SKM-1 treated with dmso at 0.1 percent for 144 hours (cell line): ENCODE results near the gene RGS11.
A peak's percentile ranks its signal among the peaks of the same experiment; 100 is the strongest.
"Not testable (repeated sequence)": the region's sequence is repeated elsewhere in the genome, so short reads cannot be mapped to it uniquely, and the experiment has no call there.

Experiments used
- DNase-seq: peaks from one replicate; lab custom pipeline; 2025; ENCODE audit not compliant: unreplicated experiment; lab: John Stamatoyannopoulos, UW

Gene RGS11

DNA sequence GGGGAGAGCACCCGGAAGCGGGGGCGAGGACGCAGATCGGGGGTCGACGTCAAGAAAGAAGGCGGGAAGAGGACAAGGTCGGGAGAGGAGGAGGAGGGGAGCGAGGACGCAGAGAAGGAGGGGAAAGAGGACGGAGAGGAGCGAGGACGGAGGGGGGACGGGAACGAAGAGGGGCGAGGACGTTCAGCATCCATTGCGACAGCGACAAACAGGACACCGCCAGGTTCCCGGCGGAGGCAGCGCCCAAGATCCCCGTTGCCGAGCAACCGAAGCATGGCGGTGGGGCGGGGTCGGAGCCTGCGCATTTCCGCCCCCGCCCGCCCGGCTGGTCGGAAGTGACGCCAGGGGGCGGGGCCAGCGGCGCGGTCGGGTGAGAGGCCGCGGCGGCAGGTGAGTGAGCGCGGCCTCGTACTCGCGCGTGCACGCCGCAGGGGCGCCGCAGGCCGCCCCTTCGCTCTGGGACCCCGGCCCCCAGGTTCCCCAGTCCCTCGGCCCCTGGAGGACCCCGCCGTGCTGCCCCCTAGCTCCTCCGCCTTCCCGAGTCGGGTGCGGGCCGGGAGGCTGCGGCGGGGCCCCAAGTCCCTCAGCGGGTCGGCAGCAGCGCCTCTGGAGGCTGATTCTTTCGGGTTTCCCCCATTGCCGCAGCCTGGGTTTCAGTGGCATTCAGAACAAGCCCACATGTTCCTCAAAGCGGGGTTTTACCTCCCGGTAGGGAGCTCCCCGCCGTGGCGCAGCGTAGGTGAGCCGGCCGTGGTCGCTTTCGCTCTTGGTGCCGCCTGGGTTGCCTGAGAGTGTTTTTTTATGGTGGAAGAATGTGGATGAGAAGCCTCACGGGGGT lies 41.1 kb downstream of the RGS11 start, which contains the start of gene FAM234A:
Gene FAM234A, plus strand, starts transcription at position 354 of the 838 bp plus-strand sequence. CDS start 19,593 bp downstream, outside the sequence.
- DNase-seq: peak; percentile 88

DNA sequence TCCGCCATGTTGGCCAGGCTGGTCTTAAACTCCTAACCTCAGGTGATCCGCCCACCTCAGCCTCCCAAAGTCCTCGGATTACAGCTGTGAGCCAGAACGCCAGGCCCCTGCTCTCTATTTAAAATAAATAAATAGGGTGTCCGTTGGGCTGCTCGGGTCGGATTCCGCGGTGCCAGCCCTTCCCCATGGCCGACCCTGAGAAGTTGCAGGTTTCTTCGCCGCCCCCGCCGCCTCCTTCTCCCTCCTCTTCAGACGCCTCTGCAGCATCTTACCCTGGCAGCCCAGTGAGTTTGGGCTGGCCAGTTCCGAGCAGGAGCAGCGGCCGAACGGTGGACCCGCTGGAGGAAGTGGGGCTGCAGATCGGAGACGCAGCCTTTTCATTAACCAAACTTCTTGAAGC lies 44.8 kb downstream of the RGS11 start:
- no peak for DNase-seq

DNA sequence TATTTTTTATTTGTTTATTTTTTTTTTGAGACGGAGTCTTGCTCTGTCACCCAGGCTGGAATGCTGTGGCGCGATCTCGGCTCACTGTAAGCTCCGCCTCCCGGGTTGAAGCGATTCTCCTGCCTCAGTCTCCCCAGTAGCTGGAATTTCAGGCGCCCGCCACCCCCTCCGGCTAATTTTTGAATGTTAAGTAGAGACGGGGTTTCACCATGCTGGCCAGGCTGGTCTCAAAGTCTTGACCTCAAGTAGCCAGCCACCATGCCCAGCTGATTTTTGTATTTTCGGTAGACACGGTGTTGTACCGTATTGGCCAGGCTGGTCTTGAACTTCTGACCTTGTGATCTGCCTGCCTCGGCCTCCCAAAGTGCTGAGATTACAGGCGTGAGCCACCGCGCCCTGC lies 45.4 kb downstream of the RGS11 start:
- not testable (repeated sequence) for DNase-seq

DNA sequence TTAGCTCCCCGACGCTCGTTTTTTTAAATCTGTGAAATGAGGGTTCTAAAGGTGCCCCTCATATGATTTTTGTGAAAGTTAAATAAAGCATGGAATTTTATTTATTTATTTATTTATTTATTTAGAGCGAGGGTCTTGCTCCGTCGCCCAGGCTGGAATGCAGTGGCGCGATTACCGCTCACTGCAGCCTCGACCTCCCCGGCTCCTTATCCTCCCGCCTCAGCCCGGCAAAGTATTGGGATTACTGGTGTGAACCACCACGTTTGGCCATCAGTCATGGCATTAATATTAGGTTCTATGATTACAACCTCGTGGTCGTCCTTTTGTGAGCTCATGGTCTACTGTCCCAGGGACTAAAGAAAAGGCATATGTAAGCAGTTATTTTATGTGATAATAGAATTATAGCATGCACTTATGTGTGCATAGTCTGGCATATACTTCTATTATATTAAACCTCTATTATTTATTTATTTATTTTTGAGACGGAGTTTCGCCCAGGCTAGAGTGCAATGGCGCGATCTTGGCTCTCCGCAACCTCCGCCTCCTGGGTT lies 45.9 kb downstream of the RGS11 start:
- DNase-seq: no peak

GRCh38 chr16:228852-229730 lies 46.7 kb downstream of the RGS11 start, which contains the start of gene LUC7L:
TSS of gene LUC7L (minus strand) at chr16:229449. CDS start at chr16:229339, 110 bp downstream.
- DNase-seq: peak; percentile 83

DNA sequence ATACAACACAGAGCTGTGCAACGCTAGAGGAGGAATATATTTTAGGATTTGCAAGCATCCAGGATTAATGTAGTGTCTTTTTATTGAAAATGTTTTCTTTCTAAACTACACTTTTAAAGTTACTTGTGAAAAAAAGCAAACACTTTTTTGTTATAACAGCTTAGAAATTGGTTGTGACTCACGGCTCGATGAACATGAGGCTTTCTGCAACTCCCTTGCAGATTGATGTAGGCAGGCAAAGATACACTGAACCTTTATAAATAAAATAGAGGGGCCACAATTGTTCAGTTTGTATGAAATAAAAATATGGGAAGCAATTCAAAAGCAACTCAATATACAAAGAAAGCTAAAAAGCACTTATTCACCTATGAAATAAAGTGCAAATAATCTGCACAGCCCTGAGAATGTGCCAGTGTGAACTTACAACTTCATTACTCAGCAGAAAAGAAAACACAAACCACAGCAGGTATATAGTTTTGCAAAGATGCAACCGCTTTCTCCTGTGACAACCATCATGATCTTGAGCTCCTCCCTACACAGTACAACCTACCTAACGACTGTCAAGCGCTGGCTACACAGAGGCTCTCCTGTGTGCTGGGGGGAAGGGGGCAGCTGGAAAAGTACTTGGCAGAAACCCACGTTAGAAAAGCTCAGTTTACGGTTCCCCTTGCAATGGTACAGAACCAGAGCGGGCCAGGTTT lies 47.4 kb downstream of the RGS11 start:
- DNase-seq: no peak

DNA sequence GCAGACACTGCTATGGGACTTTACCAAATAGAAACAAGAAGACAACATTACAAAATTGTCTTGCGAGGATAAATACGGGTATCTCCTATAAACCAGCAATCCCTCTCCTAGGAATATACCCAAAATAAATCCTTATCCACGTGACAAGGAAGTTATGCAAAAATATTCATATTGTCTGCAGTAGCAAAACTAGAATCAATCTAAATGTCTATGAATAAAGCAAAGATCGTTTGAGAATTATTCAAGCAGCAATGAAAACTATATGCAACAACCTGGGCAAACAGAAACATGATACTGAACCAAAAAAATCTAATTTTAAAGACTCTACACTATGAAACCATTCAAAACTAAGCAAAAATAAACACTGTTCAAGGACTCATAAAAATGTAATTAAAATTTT lies 55.7 kb downstream of the RGS11 start:
- DNase-seq: no peak
